ENCODE data around the gene ASPSCR1.

DNA sequence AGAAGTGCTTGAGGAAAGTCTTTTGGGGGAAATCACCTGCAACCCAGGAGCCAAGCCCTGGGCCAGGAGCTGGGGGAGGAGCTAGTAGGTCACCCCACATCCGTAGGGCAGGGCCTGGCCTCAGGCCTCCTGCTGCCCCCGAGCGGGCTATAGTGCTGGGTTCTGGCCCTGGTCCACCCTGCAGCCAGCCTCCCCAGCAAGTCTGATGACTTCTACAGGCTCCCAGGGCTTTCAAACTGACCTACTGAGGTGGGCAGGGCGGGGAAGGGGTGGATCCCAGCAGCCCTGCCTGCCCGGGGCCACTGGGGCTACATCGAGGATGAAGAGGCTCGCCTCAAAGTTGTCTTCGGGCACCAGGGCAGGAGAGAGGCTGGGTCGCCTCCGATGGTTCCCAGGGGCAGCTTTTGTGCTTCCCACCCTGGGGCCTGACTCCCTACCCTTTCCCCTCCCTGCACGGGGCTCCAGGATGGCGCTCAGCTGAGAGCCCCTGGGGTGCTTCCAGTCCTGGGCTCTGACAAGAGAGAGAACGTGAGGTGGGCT lies 40.3 kb downstream of the ASPSCR1 start:
- TF ChIP-seq, protein P1, sequence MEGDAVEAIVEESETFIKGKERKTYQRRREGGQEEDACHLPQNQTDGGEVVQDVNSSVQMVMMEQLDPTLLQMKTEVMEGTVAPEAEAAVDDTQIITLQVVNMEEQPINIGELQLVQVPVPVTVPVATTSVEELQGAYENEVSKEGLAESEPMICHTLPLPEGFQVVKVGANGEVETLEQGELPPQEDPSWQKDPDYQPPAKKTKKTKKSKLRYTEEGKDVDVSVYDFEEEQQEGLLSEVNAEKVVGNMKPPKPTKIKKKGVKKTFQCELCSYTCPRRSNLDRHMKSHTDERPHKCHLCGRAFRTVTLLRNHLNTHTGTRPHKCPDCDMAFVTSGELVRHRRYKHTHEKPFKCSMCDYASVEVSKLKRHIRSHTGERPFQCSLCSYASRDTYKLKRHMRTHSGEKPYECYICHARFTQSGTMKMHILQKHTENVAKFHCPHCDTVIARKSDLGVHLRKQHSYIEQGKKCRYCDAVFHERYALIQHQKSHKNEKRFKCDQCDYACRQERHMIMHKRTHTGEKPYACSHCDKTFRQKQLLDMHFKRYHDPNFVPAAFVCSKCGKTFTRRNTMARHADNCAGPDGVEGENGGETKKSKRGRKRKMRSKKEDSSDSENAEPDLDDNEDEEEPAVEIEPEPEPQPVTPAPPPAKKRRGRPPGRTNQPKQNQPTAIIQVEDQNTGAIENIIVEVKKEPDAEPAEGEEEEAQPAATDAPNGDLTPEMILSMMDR (IDR thresholded peaks at IDR 0.05), result no peak
- no peak for TF ChIP-seq POLR2A (IDR thresholded peaks at IDR 0.05)

Data from esophagus squamous epithelium (tissue), 4 donors.